UCSD-AML1 (cell line): ENCODE measurements around the gene PPP6R3.

Experiments used
- DNase-seq: peaks from one replicate; lab custom pipeline; 2025; ENCODE audit not compliant: unreplicated experiment; lab: John Stamatoyannopoulos, UW

Gene PPP6R3

DNA sequence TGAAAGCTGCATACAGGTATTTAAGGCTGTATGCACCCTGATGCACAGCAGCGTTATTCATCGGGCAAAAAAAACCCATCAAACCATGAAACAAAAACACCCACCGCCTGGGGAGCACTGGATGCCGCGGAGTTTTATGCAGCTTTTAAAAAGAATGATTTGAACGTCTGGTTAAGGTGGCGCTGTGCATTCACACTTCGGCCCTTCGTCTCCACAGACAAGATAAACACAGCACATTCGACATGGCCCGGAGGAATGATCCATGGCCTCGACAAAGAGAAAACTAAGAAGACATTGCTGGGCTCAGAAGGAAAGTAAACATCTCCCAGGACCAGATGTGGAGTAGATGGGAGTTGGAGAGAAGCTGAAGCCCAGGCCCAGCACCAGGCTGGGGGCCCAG, 183.0 kb downstream of the PPP6R3 start:
- no peak for DNase-seq

DNA sequence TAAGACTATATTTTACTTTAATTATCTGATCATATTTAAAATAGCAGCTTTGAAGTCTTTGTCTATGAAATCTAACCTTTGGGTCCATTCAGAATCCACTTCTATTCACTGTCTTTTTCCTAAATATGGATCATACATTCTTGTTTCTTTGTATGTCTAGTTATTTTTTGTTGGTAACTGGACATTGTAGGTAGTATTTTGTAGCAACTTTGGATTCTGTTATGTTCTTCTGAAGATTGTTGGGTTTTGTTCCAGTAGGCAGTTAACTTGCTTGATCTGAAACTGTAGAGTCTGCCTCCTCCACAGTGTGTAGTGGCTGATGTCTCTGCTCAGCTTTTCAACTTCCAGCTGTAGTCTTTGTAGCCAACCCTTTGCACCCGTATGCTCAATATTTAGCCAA, 186.3 kb downstream of the PPP6R3 start:
- no peak for DNase-seq

DNA sequence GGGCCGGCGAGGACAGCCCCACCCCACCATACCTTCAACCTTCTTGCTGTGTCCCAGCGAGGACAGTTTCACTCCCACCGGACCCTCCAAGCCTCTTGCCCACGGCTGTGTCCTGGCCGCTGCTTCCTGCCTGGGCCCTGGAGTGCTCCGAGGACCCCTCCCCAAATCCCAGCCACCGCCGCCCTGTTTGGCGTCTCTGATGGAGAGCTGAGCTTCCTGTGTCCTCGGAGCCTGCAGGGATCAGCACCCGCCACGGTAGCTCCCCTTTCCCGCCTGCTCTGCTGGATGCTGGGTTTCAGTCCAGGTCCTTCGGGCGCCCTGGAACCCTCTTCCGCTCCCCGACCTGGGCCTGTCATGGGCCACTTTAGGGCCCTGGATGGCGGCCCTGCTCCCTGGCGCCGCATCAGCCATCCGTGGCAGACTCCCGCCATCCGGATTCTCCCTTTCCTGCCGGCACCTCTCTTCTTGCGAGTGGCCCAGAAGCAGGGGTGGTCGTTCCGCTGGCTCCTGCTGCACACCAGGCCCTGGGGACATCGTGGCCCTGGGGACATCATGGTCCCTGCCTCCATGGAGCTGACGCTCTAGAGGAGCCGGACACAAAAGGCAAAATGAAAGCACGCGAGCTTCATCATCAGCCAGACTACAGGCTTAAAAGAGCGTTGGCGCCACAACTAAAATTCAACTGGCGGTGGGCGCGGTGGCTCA, 189.5 kb downstream of the PPP6R3 start:
- no peak for DNase-seq

DNA sequence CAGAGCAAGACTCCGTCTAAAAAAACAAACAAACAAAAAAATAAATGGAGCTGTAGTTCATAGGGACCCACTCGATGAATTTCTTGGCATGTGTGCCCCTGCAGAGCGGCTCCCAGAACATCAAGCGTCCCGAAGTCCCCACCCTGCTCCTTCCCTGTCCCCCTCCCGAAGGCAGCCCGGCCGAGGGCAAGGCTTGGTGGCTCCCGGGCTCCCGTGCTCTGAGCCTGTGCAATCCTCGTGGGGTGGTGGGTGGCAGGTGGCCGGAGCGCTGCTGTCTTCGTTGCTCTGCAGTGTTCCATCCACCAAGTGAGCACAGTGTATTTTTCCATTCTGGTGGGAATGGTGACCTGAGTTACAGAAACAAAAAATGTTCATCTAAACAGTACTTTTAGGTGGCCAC, 190.2 kb downstream of the PPP6R3 start:
- DNase-seq = no peak

DNA sequence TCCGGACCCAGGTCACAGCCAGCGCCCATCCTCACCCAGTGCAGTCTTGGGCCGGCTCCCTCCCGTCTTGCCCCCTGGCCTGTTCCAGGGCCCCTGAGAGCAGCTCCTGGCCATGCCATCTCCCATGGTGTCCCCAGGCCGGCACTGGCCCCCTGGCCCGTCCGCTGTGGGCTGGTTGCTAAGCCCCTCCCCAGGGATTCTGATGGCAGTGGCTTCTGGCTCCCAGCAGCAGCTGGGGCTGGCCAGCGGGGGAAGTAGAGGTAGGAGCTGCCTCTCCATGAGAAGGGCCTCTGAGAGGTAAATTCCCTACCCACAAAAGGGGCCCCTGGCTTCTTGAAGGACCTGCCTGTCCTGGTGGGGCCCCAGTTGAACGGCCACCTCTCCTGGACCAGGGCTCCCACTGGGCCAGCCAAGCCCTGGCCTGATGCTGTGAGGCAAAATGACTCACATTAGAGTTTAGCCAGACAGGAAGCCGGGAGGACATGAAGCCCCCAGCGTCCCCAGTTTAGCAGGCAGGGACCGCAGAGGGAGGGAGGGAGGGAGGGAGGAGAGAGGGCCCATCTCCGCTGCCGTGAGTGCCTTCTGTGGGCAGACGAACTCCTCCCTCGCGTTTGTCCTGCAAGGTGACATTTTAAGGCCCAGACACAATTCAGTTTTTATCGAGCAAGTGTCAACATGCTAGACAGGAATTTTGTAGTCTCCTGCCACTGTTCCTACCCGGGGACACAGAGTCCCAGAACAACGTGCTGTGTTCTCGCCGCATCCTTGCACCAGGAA, 190.8 kb downstream of the PPP6R3 start:
- no peak for DNase-seq

DNA sequence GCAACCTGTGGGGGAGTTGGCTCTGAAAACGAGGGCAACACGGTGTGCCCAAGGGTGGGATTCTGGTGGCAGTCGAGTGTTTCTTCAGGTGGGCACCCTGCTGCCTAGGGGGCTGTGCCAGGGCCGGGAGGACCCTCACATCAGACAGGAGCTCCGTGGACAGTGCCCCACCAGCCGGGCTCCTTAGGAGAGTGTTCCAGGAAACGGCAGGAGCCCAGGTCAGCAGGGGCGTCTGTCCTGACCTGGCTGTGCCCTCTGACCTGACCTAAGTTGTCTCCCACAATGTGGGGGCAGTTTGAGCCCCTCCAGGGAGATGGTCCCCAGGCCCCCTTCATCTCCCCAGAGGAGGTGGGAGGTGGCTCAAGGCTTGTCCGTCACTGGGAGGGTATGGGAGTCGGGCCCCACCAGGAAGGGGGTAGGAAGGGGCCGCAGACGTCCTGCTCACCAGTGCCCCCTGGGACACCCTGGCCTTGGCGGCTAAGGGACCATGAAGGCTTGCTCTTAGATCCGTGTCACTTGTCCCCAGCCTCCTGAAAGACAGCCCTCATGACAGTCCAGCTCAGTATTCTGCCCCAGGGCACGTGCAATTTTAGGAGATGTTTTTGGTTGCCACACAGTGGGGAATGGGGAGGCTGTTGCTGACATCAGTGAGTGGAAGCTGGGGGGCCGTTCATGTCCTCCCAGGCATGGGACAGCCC, 191.6 kb downstream of the PPP6R3 start:
- no peak for DNase-seq

DNA sequence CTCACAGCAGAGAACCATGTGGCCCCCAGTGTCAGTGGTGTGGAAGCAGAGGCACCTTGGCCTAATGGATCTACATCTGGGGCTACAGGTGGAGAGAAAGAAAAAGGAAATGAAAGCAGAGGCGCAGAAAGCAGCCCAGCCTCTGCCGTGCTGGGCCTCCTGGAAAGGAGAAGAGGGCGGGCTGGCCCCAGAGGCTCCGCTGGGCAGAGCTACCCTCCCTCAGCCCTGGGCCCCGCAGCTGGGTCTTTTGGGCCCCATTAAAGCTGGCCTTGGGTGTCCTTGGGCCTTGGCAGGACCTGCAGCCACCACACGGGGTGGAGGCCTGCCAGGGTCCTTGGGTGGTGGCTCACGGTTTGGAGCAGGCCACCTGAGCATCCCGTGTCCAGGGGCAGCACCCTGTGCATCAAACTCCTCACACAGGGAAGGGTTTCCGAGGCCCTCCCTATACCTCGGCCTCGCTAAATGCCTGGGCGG, 192.2 kb downstream of the PPP6R3 start:
- no peak for DNase-seq

DNA sequence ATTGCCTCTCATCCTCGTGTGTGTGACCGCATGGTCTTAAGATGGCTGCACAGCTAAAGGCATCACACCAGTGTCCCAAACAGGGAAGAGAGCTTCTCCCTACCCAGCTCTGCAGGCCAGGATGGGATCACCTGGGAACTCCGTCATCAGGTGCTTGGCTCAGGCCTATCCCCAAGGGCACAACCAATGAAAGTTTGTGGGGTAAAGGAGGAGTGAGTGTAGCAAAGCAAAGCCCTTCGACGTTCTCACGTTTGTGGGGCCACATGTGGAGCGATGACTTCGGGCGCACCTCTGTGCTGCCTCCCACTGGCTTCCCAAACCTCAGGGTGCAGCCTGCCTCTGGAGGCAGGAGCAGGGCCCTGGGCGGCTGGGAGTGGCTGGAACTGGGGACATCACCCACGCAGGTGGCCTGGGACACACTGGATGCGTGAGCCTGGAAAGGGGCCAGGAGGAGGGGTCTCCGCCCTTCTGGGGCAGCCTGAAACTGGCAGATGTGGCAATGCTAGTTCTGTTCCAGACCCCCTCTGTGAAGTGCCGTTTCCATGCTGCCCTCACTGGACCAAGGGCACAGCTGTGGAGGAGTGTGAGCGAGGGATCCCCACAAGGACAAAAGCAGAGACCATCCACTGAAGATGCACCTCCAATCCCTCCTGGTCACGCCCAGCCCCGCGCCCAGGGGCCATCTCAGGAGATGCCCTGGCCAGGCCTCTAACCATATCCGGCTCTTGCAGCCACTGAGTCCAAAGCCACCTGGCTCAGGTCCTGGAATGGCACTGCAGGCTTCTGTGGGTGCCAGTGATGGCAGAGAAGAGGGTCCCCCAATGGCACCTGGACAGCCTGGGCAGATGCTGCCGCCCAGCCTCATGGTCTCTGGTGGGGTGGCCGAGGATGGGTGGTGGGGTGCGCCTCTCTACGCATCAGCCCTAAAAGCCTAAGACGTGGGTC, 193.2 kb downstream of the PPP6R3 start:
- DNase-seq = no peak

DNA sequence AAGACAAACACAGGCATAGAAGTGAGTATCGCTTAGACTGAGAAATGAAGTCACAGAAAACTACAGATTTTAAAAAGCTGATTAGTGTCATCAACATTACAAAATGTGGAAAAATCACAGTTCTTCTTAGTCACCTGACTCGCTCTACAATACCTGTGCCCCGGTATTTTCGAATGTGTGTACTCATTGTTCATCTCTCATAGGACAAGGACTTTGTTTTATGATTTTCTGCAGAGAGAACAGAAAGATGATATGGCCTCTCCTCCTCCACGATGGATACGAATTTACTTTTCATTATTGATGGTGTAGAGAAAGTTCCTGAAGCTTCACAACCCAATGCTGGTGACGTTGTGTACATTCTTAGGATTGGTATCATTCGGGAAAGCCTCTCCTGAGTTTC, 194.4 kb downstream of the PPP6R3 start:
- no peak for DNase-seq

DNA sequence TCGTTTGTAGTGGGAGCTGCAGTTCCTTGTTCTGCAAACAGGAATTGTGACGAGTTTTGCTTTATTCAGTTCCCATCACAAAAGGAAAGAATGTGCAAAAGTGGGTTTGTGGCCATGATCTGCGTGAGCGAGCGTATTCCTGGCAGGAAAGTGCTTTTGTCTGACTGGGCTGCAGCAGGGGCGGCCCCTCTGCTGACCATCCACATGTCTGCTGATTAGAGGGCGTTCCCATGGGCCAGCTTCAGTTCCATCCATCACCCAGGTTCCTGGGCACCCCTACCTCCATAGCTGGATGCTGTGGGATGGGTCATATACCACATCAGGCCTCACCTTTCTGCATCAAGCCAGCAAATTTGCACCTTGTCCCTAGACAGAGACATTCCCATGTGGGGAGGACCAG, 194.9 kb downstream of the PPP6R3 start:
- DNase-seq = no peak

DNA sequence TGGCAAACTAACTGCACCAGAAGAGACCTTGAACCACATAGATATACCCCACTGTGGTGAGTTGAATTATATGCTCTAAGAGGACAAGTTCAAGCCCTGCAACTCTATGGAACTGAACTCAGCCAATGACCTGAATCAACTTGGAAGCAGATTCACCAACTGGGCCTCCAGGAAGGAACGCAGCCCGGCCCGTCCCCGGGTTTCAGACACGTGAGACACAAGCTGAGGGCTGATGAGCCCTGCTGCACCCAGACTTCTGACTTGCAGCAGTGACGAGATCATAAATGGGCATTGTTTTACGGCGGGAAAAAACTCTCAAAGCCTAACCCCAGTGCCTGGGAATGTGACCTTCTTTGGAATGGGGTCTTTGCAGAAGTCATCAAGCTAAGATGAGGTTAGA, 195.3 kb downstream of the PPP6R3 start:
- DNase-seq = no peak

DNA sequence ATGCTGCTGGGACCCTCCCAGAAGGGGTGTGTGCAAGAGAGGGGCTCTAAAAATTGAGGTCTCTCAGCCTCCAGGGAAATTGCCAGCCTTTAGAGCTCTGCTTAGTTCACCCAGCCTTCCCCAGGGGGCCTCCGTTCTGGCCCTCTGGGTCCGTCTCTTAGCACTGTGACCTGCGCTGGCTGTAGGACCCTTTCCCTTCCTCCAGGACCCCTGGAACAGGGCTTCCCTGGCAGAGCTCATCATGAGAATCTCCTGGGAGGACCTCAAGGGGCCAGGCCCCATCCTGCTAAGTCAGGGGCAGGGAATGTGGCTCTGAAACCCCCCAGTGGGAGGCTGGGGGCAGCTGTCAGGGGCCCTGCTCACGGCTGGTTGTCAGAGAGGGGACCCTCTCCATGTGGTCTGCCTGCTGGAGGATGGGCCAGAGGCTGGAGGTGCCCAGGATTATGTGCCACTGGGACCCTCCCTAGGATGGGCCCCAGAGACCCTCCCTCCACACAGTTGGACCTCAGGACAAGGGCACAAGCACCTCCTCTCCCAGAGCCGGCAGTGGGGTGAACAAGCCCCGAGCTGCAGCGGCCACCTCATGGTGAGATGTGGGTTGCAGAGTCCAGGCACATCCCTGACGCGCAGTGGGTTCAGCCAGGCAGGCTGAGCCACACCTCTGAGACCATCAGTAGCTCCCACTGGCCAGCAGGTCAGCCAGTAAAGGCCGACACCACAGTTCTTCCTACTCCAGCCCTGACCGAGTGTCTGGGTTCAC, 196.6 kb downstream of the PPP6R3 start:
- DNase-seq = no peak

DNA sequence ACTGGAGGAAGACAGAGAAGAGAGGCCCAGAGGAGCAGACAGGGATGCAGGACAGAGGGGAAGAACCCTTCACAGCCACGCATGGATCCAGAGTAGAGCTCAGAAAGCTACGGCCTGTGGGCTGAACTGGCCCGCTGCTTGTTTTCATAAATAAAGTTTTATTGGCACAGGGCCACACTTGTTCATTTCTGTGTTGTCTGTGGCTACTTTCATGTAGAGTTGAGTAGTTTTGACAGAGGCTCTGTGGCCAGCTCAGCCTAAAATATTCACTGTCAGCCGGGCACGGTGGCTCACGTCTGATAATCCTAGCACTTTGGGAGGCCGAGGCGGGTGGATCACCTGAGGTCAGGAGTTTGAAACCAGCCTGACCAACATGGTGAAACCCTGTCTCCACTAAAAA, 197.5 kb downstream of the PPP6R3 start:
- no peak for DNase-seq

DNA sequence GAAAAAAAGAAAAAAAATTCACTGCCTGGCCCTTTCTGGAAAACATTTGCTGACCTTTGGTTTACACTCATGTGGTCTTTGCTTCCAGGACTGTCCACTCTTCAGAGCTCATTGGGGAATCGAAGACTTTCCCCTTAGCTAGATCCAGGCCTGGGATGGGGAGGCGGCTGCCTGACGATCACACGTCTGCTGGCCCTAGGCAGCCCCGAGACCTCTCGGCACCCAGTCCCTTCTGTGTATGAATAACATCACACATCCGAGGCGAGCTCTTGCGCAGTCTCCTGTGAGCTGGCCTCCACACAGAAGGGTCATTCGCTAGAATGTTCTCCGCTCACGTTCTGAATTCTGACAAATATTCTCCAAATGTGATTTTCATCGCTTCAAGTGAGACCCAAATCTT, 198.1 kb downstream of the PPP6R3 start:
- no peak for DNase-seq

DNA sequence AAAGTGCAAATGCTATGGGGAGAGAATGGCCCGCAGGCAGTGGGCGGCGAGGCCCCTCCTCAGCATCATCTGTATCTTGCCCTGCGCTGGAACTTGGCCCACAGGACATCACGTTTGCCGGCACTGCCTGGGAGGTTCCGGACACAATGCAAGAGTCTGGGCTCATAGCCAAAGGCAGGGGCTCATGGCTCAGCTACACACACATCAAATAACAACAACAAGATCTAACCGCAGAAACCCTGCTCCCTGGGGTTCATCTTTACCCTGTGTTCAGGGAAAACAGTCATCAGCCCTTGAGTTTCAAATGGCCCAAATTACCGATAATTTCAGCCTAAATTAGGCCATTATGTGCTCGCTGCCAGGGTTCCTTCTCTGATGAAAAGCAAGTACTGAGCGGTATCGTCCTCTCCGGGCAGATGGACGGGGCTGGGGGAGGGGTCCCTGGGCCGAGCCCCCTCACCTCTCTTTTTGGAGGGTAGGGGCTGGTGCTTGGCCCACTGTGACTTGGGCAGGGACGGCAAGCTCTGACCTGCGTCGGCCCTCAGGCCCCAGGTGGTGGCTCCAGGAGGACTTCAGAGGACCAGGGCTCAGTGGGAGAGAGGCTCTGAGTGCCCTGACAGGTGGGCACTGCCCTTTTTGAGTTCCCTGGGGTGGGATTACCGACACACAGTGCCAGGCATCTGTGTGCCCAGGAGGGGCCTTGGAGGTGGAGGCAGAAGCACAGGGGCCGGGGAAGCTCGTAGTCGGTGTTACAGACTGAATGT, 198.8 kb downstream of the PPP6R3 start:
- DNase-seq = no peak

DNA sequence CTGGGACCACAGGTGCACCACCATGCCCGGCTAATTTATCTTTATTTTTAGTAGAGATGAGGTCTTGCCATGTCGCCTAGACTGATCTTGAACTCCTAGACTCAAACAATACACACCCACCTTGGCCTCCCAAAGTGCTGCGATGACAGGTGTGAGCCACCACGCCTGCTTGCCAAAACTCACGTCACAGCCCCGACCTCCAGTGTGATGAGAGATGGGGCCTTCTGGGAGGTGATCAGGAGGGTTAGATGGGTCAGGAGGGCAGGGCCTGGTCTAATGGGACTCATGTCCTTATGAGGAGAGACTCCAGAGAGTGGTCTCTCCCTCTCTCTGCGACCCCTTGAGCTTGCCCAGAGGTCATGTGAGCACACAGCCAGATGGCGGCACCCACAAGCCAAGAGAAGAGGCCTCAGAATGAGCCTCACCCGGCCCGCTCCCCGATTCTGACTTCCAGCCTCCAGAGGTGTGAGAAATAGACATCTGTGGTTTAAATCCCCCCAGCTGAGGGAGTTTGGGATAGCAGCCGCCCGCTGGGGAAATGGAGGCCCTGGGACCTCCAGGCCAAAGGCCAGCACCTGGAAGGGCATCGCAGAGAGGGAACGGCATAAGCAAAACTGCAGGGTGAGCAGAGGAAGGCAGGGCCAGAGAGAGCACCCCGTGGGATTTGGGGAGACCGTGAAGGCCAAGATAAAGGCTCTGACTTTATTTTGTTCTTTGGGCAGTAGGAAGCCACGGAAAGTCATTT, 199.7 kb downstream of the PPP6R3 start:
- DNase-seq = no peak

DNA sequence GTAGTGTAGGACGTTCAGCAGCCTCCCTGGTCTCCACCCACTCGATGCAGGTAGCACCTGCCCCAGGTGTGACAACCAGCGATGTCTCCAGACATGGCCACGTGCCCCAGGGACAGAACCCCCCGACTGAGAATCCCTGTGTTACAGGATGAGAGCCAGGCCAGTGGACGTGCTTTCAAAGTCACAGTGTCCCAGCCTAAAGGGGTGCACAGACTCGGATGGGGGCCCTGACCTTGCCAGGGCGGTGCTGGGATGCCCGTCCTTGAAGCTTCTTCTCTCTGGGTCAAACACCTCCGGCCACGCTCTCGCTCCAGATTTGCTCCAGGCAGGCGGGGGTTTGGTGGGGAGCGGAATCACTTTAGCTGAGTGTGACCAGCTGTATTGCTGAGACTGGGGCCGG, 200.5 kb downstream of the PPP6R3 start:
- DNase-seq = no peak

DNA sequence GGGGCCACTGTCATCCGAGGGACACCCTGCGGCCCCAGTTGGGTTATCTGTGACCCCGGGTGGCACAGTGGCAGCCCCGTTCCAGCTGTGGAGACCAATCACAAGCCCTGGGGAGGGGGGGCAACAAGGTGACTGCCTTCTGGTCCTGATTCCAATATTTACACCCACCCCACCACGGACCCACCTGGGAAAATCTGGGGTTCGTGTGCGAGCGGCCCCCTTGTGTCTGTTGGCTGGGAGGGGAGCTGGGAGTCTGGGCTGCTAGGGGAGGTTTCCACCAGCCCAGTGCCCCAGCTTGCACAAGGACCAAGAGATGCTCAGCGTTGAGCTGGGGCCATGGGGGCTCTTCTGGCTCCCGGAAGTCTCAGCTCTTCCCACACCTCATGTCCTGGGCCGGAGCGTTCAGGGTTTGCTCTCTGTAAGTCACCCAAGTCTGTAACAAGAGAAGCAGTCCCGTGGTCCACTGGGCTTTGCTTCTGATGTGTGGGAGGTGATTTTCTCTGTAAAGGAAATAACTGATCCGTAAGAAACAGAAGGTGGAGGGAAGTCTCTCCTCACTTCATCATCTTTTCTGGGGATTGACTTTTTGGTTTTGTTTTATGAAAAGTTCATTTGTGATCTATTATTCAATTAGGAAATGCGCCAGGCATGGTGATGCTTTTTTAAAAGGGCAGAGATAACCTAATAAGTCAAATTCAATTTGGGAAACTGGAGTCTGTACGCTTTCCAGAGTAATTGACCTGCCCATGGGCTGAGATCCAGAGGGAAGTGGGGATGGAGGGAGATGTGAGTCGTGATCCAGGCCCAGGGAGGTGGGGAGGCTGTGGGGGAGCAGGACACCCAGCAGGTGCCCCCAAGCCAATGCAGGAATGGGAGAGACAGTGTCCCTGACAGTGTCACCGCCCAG, 201.4 kb downstream of the PPP6R3 start:
- DNase-seq = no peak
